ENCODE data around the gene DDIAS. TPM values are rescaled to one million over a fixed set of nuclear protein-coding genes. Genes with fewer than 3 reads are reported as not detected.
A peak's percentile ranks its signal among the peaks of the same experiment; 100 is the strongest.

The DDIAS gene
- total and polyA plus RNA-seq, 9 of the 15 experiments (the other 6 are each of a cell fraction or from before 2014, with no cell fraction given) = 9.4 to 27.2 (median 23.3) TPM

- DNase-seq (ENCODE audit: extremely low read depth in 1 of 4, low spot score in 3 of 4) (no peak), ATAC-seq (no peak), FAIRE-seq (no peak)
- 56% methylated on average over 7 of the region's 7 CpGs for WGBS (ENCODE audit: insufficient coverage, low coverage, missing lambda C conversion rate)
- Histone ChIP-seq H4K20me1 (replicated peaks; ENCODE audit: control insufficient read depth, insufficient read depth, low read length) (no peaks in the 10 kb centered on the region), H3K27ac (ENCODE audit: extremely low read depth, low read depth, low read length) (no peak overlapping the region), H3K4me1 (replicated peaks in 1 of 2; ENCODE audit: control insufficient read depth in 2 of 2, insufficient read depth in 2 of 2, low read length in 2 of 2) (peaks cover 0 to 4% of the 10 kb centered on the region in 2 experiments; a peak in 2 of 5 replicates), H3K79me2 (ENCODE audit: control insufficient read depth, insufficient read depth, low read length) (peaks cover 61% of the 10 kb centered on the region), H3K9me3 (replicated peaks; ENCODE audit: control insufficient read depth, insufficient read depth, low read depth, low read length) (0 out of 2 replicates have a peak, but pooled peaks cover 2% of the 10 kb centered on the region), H3K9me1 (ENCODE audit: control insufficient read depth, insufficient read depth, low read length) (no peaks in the 10 kb centered on the region), H3K36me3 (ENCODE audit: control insufficient read depth, insufficient read depth, low read length) (peaks cover 17% of the 10 kb centered on the region; the same call in 2 of the 3 replicates), H3K4me3 (no peak overlapping the region), H2AFZ (ENCODE audit: low read depth, low read length) (no peak overlapping the region; the same call in 1 of the 2 replicates), H3K4me2 (ENCODE audit: insufficient read depth, low read length) (no peak overlapping the region; the same call in 1 of the 2 replicates), H3K9ac (ENCODE audit: insufficient read depth in 1 of 2, low read depth in 2 of 2, low read length in 2 of 2) (no peak overlapping the region), H3K27me3 (ENCODE audit: control insufficient read depth in 2 of 2, insufficient read depth in 2 of 2, low read length in 2 of 2) (no peaks in the 10 kb centered on the region)
- in situ Hi-C loops (cut with MboI) = loop anchor here (25.0 kb wide), 1 partner anchor 328 kb away; no protein-coding TSS in a partner anchor
- POLR2A ChIA-PET = no interaction called here
- CTCF ChIA-PET (ENCODE audit: low intra/inter-chr PET ratio) = no interaction called here
- no TSS peak for BruUV-seq (replicated peaks)
- intact Hi-C loops (cut with micrococcal nuclease) = loop anchor here (5.0 to 10.0 kb wide), 4 partner anchors 83 to 906 kb away; partner anchors contain the start of gene ANKRD42
- TF ChIP-seq THAP7 (CRISPR knock-in tag; IDR thresholded peaks at IDR 0.05) = no peak
- no peak for TF ChIP-seq UBTF (IDR thresholded peaks at IDR 0.05; ENCODE audit: borderline replicate concordance in 1 of 2, low read depth in 2 of 2, low read length in 2 of 2)
- no peak for TF ChIP-seq MLLT1 (IDR thresholded peaks at IDR 0.05)
- TF ChIP-seq PTTG1 (tag; IDR thresholded peaks at IDR 0.05; ENCODE audit: low read depth) = 0 out of 2 replicates have a peak, but pooled peaks have one; percentile 35
- no peak for TF ChIP-seq ZNF444 (CRISPR knock-in tag; IDR thresholded peaks at IDR 0.05)
- TF ChIP-seq HNRNPL (IDR thresholded peaks at IDR 0.05; ENCODE audit: low read depth, low read length) = no peak
- TF ChIP-seq ZNF184 (CRISPR knock-in tag; IDR thresholded peaks at IDR 0.05) = no peak
- no peak for TF ChIP-seq POLR2AphosphoS5 (IDR thresholded peaks at IDR 0.05; ENCODE audit: control insufficient read depth, insufficient read depth, low read depth, low read length)
- no peak for TF ChIP-seq COPS2 (conservative IDR thresholded peaks at IDR 0.05)
- TF ChIP-seq ATF7 (IDR thresholded peaks at IDR 0.05) = no peak
- no peak for TF ChIP-seq PHF21A (IDR thresholded peaks at IDR 0.05; ENCODE audit: borderline replicate concordance, low read depth)
- TF ChIP-seq MEIS2 (IDR thresholded peaks at IDR 0.05; ENCODE audit: partially characterized antibody) = no peak
- TF ChIP-seq SUPT5H (IDR thresholded peaks at IDR 0.05) = no peak
- TF ChIP-seq ZNF212 (CRISPR knock-in tag; IDR thresholded peaks at IDR 0.05) = no peak
- peak in 1 of 2 experiments; percentile 83; a peak in 2 of 4 replicates for TF ChIP-seq SRF (CRISPR knock-in tag; IDR thresholded peaks at IDR 0.05)
- no peak for TF ChIP-seq ELF4 (CRISPR knock-in tag; IDR thresholded peaks at IDR 0.05)
These were observed 7.6 kb downstream of the DDIAS start for GRCh38 chr11:82909015-82909640.
